ENCODE data around the gene HHAT.
A peak's percentile ranks its signal among the peaks of the same experiment; 100 is the strongest.

DNA sequence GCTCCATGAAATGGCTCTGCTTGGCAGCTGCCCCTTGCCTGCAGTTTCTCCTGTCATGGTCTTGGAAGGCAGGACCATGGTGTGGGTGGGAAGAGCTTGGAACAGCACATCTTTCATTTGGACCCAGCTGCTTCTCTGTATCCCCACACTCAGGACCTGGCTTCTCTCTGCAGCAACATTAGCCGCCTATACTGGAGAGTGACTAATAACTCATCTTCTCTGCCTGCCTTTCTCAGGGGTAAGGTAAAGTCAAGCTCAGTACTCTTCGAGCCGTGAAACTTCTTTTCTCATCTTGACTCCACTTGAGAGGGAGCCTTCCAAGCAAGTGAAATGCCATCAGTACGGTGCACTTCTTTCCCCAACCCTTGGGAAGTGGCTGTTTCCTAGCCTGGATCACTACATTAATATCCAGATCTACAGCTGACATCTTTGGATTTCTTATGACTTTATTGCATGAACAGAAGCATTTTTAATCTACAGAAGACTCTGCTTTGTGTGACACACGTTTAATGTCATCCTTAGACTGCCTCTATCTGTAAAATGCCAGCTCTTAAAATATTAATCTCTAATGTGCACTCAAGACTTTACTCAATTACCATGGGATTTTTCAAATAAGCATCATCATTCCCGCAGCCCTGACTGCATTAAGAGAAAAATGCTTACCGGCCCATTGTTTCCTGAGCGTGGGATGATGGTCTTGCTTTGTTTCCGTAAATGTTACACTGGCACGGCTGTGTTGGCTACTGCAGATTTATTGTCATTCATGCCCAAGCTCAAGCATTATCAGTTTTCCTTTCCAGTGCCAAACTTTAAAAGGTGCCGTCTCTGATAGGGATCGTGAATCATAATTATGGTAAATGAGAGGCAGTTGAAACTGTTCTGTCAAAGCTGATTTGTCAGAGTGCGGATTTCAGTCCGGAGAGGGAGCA, 242.9 kb downstream of the HHAT start:
- TF ChIP-seq TAF1 (IDR thresholded peaks at IDR 0.05; ENCODE audit: low read depth) (no peak), RAD21 (conservative IDR thresholded peaks at IDR 0.05) (no peak), POLR2AphosphoS5 (IDR thresholded peaks at IDR 0.05) (peak; percentile 34), SMC3 (conservative IDR thresholded peaks at IDR 0.05; ENCODE audit: poor library complexity) (no peak), MXI1 (conservative IDR thresholded peaks at IDR 0.05; ENCODE audit: poor library complexity, severe bottlenecking) (no peak)
- TF ChIP-seq, protein P1, sequence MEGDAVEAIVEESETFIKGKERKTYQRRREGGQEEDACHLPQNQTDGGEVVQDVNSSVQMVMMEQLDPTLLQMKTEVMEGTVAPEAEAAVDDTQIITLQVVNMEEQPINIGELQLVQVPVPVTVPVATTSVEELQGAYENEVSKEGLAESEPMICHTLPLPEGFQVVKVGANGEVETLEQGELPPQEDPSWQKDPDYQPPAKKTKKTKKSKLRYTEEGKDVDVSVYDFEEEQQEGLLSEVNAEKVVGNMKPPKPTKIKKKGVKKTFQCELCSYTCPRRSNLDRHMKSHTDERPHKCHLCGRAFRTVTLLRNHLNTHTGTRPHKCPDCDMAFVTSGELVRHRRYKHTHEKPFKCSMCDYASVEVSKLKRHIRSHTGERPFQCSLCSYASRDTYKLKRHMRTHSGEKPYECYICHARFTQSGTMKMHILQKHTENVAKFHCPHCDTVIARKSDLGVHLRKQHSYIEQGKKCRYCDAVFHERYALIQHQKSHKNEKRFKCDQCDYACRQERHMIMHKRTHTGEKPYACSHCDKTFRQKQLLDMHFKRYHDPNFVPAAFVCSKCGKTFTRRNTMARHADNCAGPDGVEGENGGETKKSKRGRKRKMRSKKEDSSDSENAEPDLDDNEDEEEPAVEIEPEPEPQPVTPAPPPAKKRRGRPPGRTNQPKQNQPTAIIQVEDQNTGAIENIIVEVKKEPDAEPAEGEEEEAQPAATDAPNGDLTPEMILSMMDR (IDR thresholded peaks at IDR 0.05; ENCODE audit: poor library complexity, severe bottlenecking): no peak
- TF ChIP-seq, protein P2, sequence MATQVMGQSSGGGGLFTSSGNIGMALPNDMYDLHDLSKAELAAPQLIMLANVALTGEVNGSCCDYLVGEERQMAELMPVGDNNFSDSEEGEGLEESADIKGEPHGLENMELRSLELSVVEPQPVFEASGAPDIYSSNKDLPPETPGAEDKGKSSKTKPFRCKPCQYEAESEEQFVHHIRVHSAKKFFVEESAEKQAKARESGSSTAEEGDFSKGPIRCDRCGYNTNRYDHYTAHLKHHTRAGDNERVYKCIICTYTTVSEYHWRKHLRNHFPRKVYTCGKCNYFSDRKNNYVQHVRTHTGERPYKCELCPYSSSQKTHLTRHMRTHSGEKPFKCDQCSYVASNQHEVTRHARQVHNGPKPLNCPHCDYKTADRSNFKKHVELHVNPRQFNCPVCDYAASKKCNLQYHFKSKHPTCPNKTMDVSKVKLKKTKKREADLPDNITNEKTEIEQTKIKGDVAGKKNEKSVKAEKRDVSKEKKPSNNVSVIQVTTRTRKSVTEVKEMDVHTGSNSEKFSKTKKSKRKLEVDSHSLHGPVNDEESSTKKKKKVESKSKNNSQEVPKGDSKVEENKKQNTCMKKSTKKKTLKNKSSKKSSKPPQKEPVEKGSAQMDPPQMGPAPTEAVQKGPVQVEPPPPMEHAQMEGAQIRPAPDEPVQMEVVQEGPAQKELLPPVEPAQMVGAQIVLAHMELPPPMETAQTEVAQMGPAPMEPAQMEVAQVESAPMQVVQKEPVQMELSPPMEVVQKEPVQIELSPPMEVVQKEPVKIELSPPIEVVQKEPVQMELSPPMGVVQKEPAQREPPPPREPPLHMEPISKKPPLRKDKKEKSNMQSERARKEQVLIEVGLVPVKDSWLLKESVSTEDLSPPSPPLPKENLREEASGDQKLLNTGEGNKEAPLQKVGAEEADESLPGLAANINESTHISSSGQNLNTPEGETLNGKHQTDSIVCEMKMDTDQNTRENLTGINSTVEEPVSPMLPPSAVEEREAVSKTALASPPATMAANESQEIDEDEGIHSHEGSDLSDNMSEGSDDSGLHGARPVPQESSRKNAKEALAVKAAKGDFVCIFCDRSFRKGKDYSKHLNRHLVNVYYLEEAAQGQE (IDR thresholded peaks at IDR 0.05; ENCODE audit: borderline replicate concordance): peak; percentile 19
